Omental fat pad (tissue), 4 donors: ENCODE measurements around the gene SEC22A. TPM values are rescaled to one million over a fixed set of nuclear protein-coding genes. Genes with fewer than 3 reads are reported as not detected.

Experiments used
- ATAC-seq: fragments of 150-250 bp; one replicate; pipeline ENCODE4 v1.9.1; 2016; ENCODE audit warnings: mild to moderate bottlenecking, moderate library complexity; ENCODE audit not compliant: low FRiP score
- DNase-seq: peaks from one replicate; pipeline ENCODE4 v3.0.0-alpha.2; 2019; ENCODE audit warnings: low spot score
- CTCF ChIP-seq, 3 donors: fragments of 450-650 bp; IDR thresholded peaks; one replicate each; pipeline ENCODE4 v1.5.1; 2016 to 2017; ENCODE audit warnings: antibody characterized with exemption in 3 of 3, mild to moderate bottlenecking in 3 of 3, moderate library complexity in 2 of 3
- total RNA-seq, 4 donors: library from RNA; depleted of rRNA; stranded (reverse); fragments of >200 nt; gene quantifications; one replicate each; pipeline ENCODE4 v1.1.0, GENCODE V29; 2016

SEC22A gene
- total RNA-seq, 4 donors from 2014 or later: 18.4 to 33.7 (median 31.1) TPM

GRCh38 chr3:123311201-123311600 lies 109.5 kb downstream of the SEC22A start:
- no peak for TF ChIP-seq CTCF (IDR thresholded peaks at IDR 0.05)
- DNase-seq: no peak
- ATAC-seq: no peak

- ATAC-seq (no peak), DNase-seq (no peak)
- no peak for TF ChIP-seq CTCF (IDR thresholded peaks at IDR 0.05)
These were observed 110.9 kb downstream of the SEC22A start for GRCh38 chr3:123312331-123313265.

- no peak for TF ChIP-seq CTCF (IDR thresholded peaks at IDR 0.05)
- DNase-seq (no peak), ATAC-seq (no peak)
These were observed 112.1 kb downstream of the SEC22A start for GRCh38 chr3:123313889-123314288.

GRCh38 chr3:123314359-123315270 lies 112.9 kb downstream of the SEC22A start:
- no peak for ATAC-seq
- no peak for DNase-seq

GRCh38 chr3:123315271-123315595 lies 113.5 kb downstream of the SEC22A start:
- ATAC-seq: no peak
- no peak for DNase-seq
- no peak for TF ChIP-seq CTCF (IDR thresholded peaks at IDR 0.05)

More at GRCh38 chr3:123314359-123315270, 112.9 kb downstream of the SEC22A start:
- no peak for TF ChIP-seq CTCF (IDR thresholded peaks at IDR 0.05)

GRCh38 chr3:123317716-123318115 lies 116.0 kb downstream of the SEC22A start:
- ATAC-seq: no peak
- DNase-seq: no peak
- TF ChIP-seq CTCF (IDR thresholded peaks at IDR 0.05): no peak
